Mesothelial cell of epicardium (in vitro differentiated cells): Measurements from ENCODE around the gene ZNF574. TPM values are rescaled to one million over a fixed set of nuclear protein-coding genes. Genes with fewer than 3 reads are reported as not detected.

Experiments used
- DNase-seq, 2 experiments: peaks; one replicate each; pipeline ENCODE4 v3.0.0; 2021; ENCODE audit warnings: low spot score in 2 of 2; ENCODE audit not compliant: unreplicated experiment in 2 of 2
- H3K27ac Mint-ChIP-seq: 2 replicates; pipeline ENCODE4 v1.8.0; 2021; ENCODE audit warnings: mixed read lengths
- H3K27me3 Mint-ChIP-seq: 2 replicates; pipeline ENCODE4 v1.8.0; 2021; ENCODE audit warnings: low read depth, mixed read lengths
- H3K36me3 Mint-ChIP-seq: 2 replicates; pipeline ENCODE4 v1.8.0; 2021; ENCODE audit warnings: mixed read lengths
- H3K4me1 Mint-ChIP-seq: 2 replicates; pipeline ENCODE4 v1.8.0; 2021; ENCODE audit warnings: mixed read lengths
- H3K4me3 Mint-ChIP-seq: 2 replicates; pipeline ENCODE4 v1.8.0; 2021; ENCODE audit warnings: mild to moderate bottlenecking, moderate library complexity, mixed read lengths
- H3K9me3 Mint-ChIP-seq: 2 replicates; pipeline ENCODE4 v1.8.0; 2021; ENCODE audit warnings: mixed read lengths
- total RNA-seq: library from RNA; stranded (reverse); gene quantifications from 3 replicates; pipeline ENCODE4 v1.2.1, GENCODE V29; 2021
- TF ChIP-seq, protein P1 (sequence below): fragments of 200-600 bp; sonication (generic); IDR thresholded peaks from one replicate; pipeline ENCODE4 v1.5.0; 2021; ENCODE audit warnings: antibody characterized with exemption; ENCODE audit not compliant: unreplicated experiment

The ZNF574 gene
- total RNA-seq, 1 donor from 2014 or later = 21.3 TPM

DNA sequence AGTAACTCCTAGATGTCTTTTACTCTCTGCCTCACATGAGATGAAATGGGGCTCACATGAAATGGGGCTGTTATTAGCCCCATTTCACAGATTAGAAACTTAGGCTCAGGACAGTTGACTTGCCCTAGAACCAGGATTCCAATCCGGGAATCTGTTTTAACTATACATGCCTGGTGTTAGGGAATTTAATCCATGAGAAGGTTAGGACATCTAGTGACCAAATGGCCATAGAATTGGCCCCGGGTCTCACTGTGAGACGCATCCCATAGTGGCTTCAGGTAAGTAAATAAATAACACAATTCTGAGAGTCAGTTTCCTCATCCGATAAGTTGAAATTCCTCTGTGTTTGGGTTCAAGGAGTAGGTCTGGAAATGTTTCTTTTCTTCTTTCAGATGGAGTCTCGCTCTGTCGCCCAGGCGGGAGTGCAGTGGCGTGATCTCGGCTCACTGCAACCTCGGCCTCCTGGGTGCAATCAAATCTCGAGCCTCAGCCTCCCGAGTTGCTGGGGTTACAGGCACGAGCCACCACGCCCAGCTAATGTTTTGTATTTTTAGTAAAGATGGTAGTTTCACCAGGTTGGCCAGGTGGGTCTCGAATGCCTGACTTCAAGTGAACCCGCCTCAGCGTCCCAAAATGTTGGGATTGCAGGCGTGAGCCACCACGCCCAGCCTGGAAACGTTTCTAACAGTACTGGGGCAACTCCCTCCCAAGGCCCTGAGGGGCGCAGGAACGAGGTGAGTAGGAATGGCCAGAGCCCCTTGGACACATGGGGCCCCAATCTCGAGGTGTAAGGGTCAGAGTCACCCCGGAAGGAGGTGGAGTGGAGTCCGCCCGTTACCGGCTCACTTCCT lies 1.2 kb upstream of the ZNF574 start:
- peak overlapping the region; percentile 92 for H3K4me3 Mint-ChIP-seq
- H3K4me1 Mint-ChIP-seq = peaks cover 39% of the 10 kb centered on the region
- no peaks in the 10 kb centered on the region for H3K9me3 Mint-ChIP-seq
- H3K27ac Mint-ChIP-seq = peak overlapping the region; percentile 100
- H3K36me3 Mint-ChIP-seq = peaks cover 7% of the 10 kb centered on the region
- peaks cover 11% of the 10 kb centered on the region for H3K27me3 Mint-ChIP-seq
- no peak for DNase-seq
- TF ChIP-seq, protein P1, sequence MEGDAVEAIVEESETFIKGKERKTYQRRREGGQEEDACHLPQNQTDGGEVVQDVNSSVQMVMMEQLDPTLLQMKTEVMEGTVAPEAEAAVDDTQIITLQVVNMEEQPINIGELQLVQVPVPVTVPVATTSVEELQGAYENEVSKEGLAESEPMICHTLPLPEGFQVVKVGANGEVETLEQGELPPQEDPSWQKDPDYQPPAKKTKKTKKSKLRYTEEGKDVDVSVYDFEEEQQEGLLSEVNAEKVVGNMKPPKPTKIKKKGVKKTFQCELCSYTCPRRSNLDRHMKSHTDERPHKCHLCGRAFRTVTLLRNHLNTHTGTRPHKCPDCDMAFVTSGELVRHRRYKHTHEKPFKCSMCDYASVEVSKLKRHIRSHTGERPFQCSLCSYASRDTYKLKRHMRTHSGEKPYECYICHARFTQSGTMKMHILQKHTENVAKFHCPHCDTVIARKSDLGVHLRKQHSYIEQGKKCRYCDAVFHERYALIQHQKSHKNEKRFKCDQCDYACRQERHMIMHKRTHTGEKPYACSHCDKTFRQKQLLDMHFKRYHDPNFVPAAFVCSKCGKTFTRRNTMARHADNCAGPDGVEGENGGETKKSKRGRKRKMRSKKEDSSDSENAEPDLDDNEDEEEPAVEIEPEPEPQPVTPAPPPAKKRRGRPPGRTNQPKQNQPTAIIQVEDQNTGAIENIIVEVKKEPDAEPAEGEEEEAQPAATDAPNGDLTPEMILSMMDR = no peak

DNA sequence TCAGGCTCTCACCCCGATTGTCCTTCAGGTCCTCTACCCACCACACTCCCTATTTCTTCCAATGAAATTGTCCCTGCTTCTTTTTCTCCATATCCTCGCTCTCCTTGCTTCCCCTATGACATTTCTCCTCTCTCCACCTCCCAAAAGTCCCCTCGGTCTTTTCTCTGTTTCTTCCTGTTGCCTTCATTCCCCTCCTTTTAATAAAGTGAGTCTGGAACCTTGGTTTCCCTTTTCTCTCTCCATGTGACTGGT lies 676 bp upstream of the ZNF574 start:
- DNase-seq = no peak
- Mint-ChIP-seq H3K27ac (peak overlapping the region; percentile 100), H3K9me3 (no peaks in the 10 kb centered on the region), H3K27me3 (peaks cover 11% of the 10 kb centered on the region), H3K36me3 (peaks cover 7% of the 10 kb centered on the region), H3K4me1 (peaks cover 37% of the 10 kb centered on the region), H3K4me3 (peak overlapping the region; percentile 92)
- TF ChIP-seq, protein P1 = no peak

DNA sequence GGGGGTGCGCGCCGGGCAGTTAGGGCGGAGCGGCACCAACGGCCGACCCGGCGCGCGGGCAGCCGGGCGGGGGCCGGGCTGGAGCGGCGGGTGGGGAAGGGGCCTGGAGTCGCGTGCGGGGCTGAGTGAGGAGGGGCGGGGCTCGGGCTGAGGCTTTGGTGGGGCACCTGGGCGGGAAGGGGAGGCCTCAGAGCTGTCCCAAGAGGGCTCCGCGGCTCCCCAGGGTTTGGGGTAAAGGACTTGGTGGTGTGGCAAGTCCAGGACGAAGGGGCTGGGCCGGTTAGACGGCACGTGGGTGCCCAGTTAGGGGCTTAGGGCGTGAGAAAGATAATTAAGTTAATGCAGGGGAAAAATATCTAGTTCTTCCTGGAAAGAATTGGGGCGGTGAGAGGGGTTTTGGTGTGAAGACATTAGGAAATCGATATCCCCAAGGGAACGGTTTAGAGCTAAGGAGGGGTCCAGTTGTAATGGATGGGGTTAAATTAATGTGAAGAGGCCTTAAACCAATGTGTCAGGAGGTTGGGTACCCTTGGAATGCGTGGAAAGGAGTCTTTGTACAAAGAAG lies 496 bp downstream of the ZNF574 start:
- TF ChIP-seq, protein P1 = no peak
- peaks cover 10% of the 10 kb centered on the region for H3K36me3 Mint-ChIP-seq

DNA sequence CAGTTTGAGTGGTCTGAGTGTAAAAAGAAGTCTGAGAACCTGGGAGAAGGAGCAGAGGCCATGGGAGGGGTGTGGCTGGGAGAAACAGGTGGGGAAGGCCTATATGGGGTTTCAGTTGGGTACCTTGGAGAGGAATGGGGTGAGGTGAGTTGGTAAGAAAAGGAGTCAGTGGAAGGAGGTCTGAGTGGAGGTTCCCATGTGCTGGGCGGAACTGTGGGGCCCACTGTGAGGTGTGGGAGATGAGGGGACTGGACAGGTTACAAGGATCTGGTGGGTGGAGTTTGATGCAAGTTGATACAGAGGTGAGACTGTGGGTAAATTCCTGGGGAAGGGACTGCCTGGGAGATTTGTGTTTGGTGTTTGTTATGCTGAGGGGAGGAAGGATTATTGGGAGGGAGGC lies 2.1 kb downstream of the ZNF574 start:
- H3K9me3 Mint-ChIP-seq = no peaks in the 10 kb centered on the region
- peak overlapping the region; percentile 45 for H3K27ac Mint-ChIP-seq
- peak overlapping the region; percentile 89 for H3K4me3 Mint-ChIP-seq
- H3K27me3 Mint-ChIP-seq = no peaks in the 10 kb centered on the region
- H3K4me1 Mint-ChIP-seq = peaks cover 33% of the 10 kb centered on the region
- H3K36me3 Mint-ChIP-seq = peaks cover 17% of the 10 kb centered on the region
- DNase-seq = no peak
- TF ChIP-seq, protein P1 = no peak

More for the DNA sequence above, 496 bp downstream of the ZNF574 start:
- H3K27me3 Mint-ChIP-seq = peaks cover under 1% of the 10 kb centered on the region
- peaks cover 33% of the 10 kb centered on the region for H3K4me1 Mint-ChIP-seq
- H3K4me3 Mint-ChIP-seq = peak overlapping the region; percentile 89
- H3K27ac Mint-ChIP-seq = peak overlapping the region; percentile 97
- peak in 1 of 2 experiments; percentile 43 for DNase-seq
- no peaks in the 10 kb centered on the region for H3K9me3 Mint-ChIP-seq

DNA sequence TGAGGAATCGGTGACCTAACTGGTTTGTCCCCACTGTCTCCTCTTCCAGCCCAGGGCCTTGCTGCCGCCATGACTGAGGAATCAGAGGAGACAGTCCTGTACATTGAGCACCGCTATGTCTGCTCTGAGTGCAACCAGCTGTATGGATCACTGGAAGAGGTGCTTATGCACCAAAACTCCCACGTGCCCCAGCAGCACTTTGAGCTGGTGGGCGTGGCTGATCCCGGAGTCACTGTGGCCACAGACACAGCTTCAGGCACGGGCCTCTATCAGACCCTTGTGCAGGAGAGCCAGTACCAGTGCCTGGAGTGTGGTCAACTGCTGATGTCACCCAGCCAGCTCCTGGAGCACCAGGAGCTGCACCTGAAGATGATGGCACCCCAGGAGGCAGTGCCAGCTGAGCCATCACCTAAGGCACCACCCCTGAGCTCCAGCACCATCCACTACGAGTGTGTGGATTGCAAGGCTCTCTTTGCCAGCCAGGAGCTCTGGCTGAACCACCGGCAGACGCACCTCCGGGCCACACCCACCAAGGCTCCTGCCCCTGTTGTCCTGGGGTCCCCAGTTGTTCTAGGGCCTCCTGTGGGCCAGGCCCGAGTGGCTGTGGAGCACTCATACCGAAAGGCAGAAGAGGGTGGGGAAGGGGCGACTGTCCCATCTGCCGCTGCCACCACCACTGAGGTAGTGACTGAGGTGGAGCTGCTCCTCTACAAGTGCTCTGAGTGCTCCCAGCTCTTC lies 2.7 kb downstream of the ZNF574 start:
- Mint-ChIP-seq H3K36me3 (peaks cover 17% of the 10 kb centered on the region), H3K4me1 (peaks cover 33% of the 10 kb centered on the region), H3K4me3 (peak overlapping the region; percentile 89), H3K9me3 (no peaks in the 10 kb centered on the region), H3K27ac (no peak overlapping the region), H3K27me3 (no peaks in the 10 kb centered on the region)
- TF ChIP-seq, protein P1 = no peak
- no peak for DNase-seq
